GM15510 (cell line): ENCODE measurements around the gene GREB1.

Experiments used
- POLR2A ChIP-seq: IDR thresholded peaks from 3 replicates; pipeline ENCODE4 v1.6.1; 2011; ENCODE audit warnings: borderline replicate concordance; ENCODE audit not compliant: insufficient read length; ENCODE audit errors: extremely low read depth

Gene GREB1

GRCh38 chr2:11684894-11685460, 151.1 kb downstream of the GREB1 start:
- no peak for TF ChIP-seq POLR2A

- no peak for TF ChIP-seq POLR2A
Observed at GRCh38 chr2:11685906-11686470, 152.1 kb downstream of the GREB1 start.

GRCh38 chr2:11687736-11688135, 153.9 kb downstream of the GREB1 start:
- TF ChIP-seq POLR2A = no peak

- TF ChIP-seq POLR2A = no peak
Observed at GRCh38 chr2:11688222-11689069, 154.6 kb downstream of the GREB1 start.

GRCh38 chr2:11691076-11691660, 157.3 kb downstream of the GREB1 start:
- no peak for TF ChIP-seq POLR2A
